ENCODE measurements around the gene EFCAB14. TPM values are rescaled to one million over a fixed set of nuclear protein-coding genes. Genes with fewer than 3 reads are reported as not detected.

EFCAB14 gene
- total RNA-seq, 3 donors from 2014 or later: 115 to 137 (median 122) TPM

DNA sequence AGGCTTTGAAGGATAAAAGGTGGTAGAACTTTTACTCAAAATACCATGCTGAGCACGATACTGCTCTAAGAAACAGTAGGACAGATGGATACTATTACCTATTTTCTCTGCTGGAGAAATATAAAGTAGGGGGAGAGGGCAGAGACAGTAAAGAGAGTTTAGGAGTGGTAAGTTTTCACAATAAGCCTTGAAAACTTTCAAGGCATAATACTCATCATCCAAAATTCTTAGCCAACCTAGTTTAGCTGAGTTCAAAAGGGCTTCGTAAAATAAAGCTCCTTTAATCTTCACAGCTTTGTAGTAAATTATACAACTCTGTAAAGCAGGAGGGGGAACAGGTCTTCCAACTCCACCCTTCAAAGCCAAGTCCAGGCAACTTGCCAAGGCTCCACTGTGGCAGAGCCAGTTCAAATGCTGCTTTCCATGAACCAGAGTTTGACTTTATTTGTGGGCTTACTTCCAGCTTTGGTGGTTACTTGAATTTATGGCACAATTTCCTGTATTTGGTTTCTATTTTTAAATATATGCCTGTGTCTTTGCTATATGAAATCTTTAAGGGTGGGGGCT, 31.7 kb downstream of the EFCAB14 start:
- Histone ChIP-seq H3K36me3 (ENCODE audit: low read depth) (peaks cover 5% of the 10 kb centered on the region), H3K4me3 (no peak overlapping the region), H3K4me1 (ENCODE audit: low read depth) (peaks cover 31% of the 10 kb centered on the region), H3K9me3 (no peaks in the 10 kb centered on the region)
- TF ChIP-seq, protein P1, sequence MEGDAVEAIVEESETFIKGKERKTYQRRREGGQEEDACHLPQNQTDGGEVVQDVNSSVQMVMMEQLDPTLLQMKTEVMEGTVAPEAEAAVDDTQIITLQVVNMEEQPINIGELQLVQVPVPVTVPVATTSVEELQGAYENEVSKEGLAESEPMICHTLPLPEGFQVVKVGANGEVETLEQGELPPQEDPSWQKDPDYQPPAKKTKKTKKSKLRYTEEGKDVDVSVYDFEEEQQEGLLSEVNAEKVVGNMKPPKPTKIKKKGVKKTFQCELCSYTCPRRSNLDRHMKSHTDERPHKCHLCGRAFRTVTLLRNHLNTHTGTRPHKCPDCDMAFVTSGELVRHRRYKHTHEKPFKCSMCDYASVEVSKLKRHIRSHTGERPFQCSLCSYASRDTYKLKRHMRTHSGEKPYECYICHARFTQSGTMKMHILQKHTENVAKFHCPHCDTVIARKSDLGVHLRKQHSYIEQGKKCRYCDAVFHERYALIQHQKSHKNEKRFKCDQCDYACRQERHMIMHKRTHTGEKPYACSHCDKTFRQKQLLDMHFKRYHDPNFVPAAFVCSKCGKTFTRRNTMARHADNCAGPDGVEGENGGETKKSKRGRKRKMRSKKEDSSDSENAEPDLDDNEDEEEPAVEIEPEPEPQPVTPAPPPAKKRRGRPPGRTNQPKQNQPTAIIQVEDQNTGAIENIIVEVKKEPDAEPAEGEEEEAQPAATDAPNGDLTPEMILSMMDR (IDR thresholded peaks at IDR 0.05): no peak
- ATAC-seq: peak; percentile 97
- intact Hi-C loops (cut with DNase I, micrococcal nuclease): no loop called here
- peak; percentile 87 to 97 (median 90) for DNase-seq

GRCh38 chr1:46686255-46686654, 32.7 kb downstream of the EFCAB14 start:
- Histone ChIP-seq H3K4me1 (ENCODE audit: low read depth) (peaks cover 31% of the 10 kb centered on the region), H3K36me3 (ENCODE audit: low read depth) (peaks cover 5% of the 10 kb centered on the region), H3K9me3 (no peaks in the 10 kb centered on the region), H3K4me3 (no peak overlapping the region)
- DNase-seq: no peak
- intact Hi-C loops (cut with DNase I, micrococcal nuclease): no loop called here
- TF ChIP-seq, protein P1 (IDR thresholded peaks at IDR 0.05): no peak
- no peak for ATAC-seq

DNA sequence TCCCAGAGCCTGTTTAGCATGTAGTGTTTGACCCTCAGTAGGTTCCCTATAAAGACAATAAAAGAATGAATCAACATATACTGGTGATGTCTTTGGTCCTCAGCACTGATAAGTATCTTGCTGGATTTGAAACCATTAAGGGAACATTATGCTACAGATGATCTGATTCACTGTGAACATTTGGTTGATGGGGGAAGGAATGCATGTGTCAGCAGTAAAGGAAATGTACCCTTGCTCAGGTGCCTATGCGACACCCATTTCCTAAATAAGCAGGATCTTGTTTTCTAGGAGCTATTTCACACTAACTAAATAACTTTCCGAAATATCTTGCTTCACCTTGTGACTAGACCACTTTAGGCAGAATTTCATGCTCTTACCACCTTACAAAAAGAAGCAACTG, 34.2 kb downstream of the EFCAB14 start:
- Histone ChIP-seq H3K9me3 (no peaks in the 10 kb centered on the region), H3K4me3 (no peak overlapping the region), H3K36me3 (ENCODE audit: low read depth) (peaks cover 5% of the 10 kb centered on the region), H3K4me1 (ENCODE audit: low read depth) (peaks cover 31% of the 10 kb centered on the region)
- TF ChIP-seq, protein P1 (IDR thresholded peaks at IDR 0.05): no peak
- no peak for DNase-seq
- ATAC-seq: no peak
- intact Hi-C loops (cut with DNase I, micrococcal nuclease): no loop called here

DNA sequence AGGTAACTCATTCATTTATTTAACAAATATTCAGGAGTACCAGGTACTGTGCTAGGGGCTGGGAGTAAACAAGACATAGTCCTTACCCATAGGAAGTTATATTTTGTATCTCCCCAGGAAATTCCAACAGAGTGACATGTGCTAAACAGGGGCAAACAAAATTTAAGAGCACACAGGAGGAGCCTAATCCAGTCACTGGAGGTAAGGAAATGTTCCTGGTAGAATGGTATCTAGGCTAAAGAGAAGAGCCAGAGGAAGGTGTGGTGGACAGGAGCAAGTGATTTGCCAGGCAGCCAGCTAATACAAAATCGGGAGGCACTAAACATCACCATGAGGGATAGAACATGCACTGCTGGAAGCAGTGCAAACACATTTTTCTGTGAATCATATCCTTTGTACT, 36.9 kb downstream of the EFCAB14 start:
- peak; percentile 54 for ATAC-seq

DNA sequence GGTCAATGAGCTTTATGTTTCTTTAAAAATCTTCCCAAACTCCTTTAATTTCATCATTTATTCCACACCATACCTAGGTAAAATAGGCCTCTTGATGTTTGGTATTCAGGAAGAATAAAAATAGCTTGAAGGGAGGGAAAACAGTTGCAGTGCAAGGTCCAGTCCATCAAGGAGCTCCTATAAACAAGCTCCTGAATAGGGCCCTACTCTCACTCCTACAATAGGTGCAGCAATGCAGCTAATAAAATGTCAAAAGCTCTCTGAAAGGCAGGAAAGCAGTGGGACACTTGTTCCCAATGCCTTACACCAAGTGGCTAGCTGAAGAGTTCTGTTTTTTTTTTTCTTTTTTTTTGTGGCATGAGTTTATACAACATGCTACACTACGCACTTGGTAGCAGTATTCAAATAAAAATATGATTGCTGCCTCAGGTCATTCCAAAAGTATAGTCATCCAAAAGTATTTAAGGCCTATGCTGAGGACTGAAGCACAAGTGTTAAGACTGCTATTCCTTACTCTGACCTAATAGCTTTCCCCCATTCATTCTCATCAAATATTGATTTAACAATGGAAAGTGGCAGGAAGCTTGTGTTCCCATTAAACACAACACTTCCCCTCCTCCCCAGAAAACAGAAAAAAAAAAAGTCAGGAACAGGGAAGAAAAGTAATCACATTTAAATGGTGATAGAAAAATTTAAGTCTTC, 37.4 kb downstream of the EFCAB14 start:
- Histone ChIP-seq H3K4me3 (no peak overlapping the region), H3K4me1 (ENCODE audit: low read depth) (peaks cover 14% of the 10 kb centered on the region), H3K9me3 (no peaks in the 10 kb centered on the region), H3K36me3 (ENCODE audit: low read depth) (peaks cover 15% of the 10 kb centered on the region)
- peak; percentile 85 for ATAC-seq
- DNase-seq: peak in 1 of 3 donors; percentile 27
- intact Hi-C loops (cut with DNase I, micrococcal nuclease): no loop called here
- TF ChIP-seq, protein P1 (IDR thresholded peaks at IDR 0.05): no peak

More for the DNA sequence above, 36.9 kb downstream of the EFCAB14 start:
- Histone ChIP-seq H3K9me3 (no peaks in the 10 kb centered on the region), H3K36me3 (ENCODE audit: low read depth) (peaks cover 15% of the 10 kb centered on the region), H3K4me1 (ENCODE audit: low read depth) (peaks cover 20% of the 10 kb centered on the region), H3K4me3 (no peak overlapping the region)
- DNase-seq: no peak
- TF ChIP-seq, protein P1 (IDR thresholded peaks at IDR 0.05): no peak
- intact Hi-C loops (cut with DNase I, micrococcal nuclease): no loop called here
